Muscle of back (tissue), 11 donors: ENCODE data around the gene DOLPP1. TPM values are rescaled to one million over a fixed set of nuclear protein-coding genes. Genes with fewer than 3 reads are reported as not detected.

Source experiments
- DNase-seq, 3 donors: peaks; one replicate each; pipeline versions ENCODE4 v3.0.0 to v3.0.0-alpha.2; 2013
- polyA plus RNA-seq, 10 donors: library from polyadenylated mRNA; unstranded; fragments of 120-200 nt; gene quantifications; one replicate each; pipeline ENCODE4 v1.2.1, GENCODE V29; 2013; ENCODE audit not compliant: insufficient read length in 10 of 10

DOLPP1 gene
- polyA plus RNA-seq, 10 donors, result 7.6 to 12.9 (median 8.8) TPM

DNA sequence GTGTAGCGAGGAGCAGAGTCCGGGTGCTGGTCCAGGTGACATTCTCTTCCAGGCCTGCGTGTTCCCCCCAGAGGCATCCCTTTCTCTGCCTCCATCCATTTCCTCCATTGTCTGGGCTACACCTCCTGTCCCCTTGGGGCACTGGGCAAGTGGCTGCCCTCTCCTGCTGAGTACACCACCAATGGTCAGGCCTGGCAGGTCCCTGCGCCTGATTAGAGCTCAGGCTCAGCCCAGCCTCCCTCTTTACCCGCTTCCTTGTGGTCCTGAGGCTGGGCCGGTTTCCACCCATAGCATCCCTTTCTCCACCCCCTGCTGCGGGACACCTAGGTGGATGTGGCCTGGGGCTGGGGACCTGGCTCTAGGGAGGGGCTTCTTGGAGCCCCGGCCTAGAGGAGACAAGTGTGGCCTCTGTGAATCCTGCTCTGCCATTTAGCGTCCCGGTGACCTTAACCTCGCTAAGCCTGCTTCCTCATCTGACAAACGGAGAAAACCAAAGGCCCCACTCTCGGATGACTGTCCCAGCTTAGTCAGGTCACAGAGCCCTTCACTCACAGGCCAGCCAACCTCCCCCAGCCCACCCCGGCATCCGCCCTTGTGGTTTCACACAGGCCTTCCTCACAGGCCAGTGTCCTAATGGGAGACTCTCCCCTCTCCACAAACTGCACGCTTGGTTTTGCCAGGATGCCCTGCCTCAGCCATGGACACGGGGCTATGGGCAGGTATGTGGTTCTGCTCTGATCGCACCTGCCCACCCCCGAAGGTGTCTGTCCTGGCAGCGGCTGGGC lies 12.9 kb downstream of the DOLPP1 start:
- DNase-seq, result no peak

DNA sequence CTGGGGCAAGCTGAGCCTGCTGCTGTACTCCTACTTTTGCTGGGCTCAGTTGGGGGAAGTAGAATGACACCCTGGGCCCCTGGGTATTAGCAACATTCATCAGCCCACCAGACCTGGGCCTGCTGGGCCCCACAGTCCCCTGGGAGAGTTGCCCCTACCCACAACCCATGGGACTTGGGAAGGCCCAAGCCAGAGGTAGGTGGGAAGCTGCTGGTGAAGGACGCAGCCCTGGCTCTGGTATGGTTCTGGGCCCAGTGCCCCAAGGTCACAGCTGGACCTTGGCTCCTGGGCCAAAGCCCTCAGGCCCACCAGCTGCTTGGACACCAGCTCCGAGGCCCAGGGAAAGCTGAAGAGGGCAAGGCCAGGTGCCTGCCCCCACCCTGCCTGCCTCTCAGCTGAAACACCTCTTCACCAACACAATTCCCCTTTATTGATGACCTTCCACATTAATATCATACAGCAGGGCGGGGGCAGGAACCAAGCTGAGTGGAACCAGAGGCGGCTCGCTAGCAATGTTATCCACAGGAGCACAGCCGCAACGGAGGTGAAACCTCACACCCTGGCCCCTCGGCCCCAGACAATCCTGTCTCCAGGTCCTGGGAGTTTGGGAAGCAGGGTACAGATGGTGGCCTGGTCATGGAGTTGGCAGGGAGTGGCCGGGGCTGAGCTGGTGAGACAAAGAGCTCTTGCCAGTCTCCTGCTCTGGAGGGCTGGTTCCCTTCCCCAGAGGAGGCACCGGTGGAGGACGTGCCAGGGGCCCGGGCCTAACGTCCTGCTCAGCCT lies 13.7 kb downstream of the DOLPP1 start:
- no peak for DNase-seq

DNA sequence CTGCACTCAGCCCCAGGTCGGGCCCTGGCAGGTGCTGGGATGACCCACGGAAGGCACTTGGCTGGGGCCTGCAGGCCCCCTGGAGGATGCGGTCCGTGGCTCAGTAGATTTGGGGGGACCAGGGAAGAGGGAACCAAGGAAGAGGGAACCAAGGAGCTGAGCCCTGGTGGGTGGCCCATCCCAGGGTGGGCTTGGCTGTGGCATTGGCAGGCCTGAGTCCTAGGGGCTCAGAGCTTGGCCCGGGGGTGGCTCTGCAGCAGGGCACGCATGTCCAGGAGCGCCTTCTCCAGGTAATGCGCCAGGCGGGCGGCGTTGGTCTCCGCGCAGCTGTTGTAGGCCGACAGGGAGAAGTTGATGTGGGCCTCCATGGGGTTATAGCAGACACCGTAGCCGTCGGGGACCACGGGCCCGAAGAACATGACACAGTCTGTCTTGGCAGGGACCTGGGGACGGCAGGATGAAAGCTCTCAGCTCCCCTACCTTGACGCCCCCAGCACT lies 14.3 kb downstream of the DOLPP1 start:
- no peak for DNase-seq

DNA sequence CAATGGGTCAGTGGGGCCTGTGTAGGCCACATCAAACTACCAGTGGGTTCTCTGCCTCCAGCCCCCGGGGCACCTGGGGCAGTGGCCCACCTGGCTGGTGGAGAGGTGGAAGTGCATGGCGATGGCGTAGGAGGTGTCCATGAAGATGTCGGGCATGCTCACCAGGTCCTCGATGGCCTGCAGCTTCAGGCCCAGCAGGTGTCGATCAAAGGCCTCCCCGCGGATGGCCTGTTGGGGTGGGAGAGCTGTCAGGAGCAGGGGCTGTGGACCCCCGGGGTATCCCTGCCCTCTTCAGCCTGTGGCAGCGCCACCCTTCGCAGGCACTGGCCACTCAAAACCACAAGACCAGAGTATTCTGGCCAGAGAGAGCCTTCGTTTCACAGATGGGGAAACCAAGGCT lies 15.0 kb downstream of the DOLPP1 start:
- no peak for DNase-seq

DNA sequence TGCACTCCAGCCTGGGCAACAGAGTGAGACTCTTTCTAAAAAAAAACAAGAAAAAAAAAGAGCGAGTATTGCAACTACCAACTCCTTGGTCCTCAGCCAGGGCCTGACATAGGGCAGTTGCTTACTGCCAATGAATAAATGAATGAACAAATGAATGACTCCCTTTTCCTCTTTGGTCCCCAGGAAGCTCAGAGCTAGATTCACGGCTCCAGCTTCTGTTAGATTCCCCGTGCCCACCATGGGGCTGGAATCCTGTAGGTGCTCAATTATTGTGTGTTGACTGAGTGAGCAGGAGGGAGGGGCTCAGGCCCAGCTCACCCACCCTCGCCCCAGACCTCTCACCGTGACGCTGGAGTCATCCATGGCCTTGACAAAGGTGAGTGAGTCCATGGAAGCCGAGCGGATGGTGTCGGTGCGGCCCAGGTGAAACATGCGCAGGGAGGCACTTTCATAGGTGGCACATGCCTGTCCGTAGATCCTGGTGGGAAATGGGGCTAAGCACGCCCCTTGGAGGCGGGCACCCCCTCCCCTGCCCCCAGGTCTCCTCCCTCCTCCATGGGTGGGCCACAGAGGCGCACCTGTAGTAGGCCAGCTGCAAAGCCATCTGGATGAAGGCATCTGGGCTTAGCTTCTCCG lies 16.9 kb downstream of the DOLPP1 start:
- no peak for DNase-seq

DNA sequence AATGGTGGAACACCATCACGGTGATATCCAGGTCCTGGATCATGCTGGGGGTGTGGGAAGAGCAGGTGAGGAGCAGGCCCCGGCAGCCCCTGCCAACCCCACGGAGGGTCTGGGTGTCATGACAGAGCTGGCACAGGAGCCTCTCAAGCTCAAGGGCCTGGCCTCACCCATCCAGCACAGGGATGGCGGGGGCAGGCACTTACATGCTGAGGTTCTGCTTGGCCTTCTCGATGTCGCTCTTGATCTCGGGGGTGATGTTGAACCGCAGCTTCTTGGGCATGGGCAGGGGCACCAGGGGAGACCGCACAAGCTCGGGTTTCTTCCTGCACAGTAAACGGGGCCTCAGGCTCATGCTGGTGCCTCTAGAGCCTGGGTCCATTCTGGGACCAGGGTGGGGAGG lies 17.4 kb downstream of the DOLPP1 start:
- DNase-seq, result no peak

DNA sequence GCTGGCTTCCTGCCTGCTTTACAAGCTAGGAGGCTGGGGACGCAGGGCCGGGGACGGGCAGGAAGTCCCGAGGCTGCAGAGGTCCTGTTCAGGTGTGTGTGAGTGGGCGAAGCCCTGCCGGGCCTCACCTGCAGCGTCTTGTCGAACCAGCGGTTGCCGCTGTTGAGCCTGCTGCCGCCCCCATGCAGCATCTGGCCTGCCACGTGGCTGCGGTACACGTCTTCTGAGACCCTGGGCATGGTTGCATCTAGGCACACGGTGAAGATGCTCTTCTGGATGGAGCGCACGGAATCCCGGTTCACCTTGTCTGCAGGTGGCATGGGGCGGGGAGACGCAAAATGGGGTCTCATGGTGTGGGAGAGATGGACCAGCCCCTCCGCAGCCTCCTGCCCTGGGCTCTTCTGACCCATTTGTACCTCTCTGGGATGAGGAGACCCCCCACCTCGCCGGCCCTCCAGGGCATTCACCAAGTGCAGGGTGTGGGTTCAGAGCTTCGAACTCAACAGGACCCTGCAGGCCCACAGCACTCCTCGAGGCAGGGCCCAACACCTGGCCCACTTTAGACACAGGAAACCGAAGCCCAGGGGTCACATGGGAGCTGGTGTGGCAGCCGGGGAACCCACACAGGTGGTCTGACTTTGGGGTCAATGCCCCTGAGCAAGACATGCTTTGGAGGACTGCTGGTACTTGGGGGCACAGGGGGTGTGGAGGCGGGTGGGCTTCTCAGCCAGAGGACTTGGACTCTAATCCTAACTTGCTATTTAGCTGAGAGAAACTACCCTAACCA lies 19.7 kb downstream of the DOLPP1 start:
- no peak for DNase-seq

DNA sequence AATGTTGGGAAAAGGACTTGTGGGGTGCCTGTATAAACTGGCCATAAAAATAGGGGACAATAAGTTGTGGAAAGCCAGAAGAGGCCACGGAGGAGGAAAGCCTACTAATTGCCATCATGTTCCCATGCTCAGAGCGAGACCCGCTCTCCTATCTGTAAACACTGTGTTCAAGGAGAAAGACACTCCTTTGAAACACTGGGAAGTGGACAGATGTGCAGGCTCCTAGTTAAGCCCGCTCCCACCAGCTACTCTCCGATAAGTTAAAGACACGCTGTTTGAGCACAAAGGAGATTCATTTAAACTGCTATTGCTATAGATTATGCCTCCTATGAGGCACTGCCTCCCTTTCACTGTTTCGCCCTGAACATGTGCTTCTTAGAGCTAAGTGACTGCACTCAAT lies 20.4 kb downstream of the DOLPP1 start:
- DNase-seq, result no peak

DNA sequence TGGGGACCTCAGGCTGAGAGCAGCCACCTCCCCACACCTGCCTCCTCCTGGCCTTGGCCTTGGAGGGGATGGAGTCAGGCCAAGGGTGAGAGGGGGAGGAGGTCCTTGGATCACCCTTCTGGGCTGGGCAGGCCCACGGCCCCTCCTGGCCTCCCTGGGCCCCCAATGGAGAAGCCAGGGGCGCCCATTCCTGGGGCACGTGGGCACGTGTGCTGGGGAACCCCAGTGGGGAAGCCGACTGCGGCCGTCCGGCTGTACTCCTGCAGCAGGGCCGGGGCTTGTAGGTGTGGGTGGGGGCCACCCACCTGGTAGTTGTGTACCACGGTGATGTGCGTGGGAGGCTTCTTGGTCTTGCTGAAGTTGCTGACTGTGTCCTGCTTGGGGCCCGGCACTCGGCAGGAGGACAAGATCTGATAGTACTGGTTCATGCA lies 21.2 kb downstream of the DOLPP1 start:
- DNase-seq, result no peak

DNA sequence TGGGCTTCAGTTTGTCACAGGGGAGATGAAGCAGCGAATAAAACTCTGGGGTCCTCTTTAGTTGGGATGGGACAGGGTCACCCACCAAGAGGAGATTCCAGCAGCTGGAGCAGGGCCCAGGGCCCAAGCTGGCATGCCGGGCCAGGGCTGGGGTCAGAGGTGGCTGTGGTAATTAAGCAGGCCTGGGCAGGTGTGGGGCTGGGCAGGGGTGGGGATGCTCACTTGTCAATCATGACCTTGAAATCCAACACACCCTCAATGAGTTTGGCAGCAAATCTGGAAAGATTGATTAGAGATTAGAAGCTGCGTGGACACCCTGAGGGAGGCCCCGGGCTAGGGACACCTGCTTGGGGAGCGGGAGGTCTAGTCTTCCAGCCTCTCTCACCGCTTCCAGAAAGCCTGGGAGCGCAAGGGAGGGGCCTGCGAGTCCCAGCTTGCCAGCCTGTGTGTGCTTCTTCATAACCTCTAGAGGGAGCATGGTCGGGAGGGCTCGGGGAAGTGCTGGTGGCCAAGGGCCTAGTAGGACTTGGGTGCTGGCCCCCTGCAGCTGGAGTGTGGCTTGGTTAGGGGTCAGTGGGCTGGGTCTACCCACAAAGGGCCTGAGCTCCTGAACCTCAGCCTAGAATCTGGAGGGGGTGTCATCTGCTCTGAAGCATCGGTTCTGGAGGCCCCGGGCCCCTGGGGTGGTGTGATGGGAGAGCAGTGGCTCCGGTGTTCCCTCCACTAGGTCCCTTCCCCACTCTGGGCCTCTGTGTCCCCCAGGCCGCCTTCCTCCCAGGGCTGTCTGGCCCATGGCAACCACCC lies 22.1 kb downstream of the DOLPP1 start:
- peak; percentile 16 to 32 (median 25) for DNase-seq

DNA sequence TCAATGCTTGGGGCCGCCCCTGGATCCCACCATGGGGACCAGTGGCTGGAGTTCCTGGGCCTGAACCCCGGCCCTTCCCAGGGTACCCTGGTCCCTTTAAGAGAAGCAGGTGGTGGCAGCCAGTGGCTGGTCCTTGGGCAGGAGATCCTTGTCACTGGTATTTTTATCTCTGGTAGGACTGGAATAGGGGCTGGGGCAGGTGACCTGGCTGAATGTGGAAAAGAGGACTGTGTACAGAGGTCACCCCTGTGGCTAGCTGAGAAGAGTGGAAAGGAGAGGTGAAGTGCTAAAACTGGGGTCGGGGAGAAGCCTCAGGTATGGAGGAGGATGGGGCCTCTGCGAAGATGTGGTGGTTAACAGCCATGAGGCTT lies 22.7 kb downstream of the DOLPP1 start:
- DNase-seq, result no peak

DNA sequence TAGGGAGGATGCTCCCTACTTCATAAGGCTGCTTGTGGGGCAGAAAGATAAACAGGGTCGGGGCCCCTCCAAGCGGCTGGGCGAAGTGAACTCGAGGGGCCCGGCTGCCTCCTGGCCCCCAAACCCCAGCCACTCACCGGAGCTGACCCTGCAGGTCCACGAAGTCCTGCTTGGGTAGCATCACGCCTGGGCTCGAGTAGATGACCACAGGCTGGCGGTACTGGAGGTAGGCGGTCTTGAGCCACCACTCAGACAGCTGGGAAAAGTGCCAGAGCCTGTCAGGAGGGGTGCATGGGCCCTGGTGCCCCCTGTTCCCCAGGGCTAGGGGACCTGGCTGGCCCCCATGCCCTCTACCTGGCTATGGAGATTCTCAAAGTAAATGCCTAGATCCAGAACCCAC lies 23.1 kb downstream of the DOLPP1 start:
- DNase-seq, result no peak

DNA sequence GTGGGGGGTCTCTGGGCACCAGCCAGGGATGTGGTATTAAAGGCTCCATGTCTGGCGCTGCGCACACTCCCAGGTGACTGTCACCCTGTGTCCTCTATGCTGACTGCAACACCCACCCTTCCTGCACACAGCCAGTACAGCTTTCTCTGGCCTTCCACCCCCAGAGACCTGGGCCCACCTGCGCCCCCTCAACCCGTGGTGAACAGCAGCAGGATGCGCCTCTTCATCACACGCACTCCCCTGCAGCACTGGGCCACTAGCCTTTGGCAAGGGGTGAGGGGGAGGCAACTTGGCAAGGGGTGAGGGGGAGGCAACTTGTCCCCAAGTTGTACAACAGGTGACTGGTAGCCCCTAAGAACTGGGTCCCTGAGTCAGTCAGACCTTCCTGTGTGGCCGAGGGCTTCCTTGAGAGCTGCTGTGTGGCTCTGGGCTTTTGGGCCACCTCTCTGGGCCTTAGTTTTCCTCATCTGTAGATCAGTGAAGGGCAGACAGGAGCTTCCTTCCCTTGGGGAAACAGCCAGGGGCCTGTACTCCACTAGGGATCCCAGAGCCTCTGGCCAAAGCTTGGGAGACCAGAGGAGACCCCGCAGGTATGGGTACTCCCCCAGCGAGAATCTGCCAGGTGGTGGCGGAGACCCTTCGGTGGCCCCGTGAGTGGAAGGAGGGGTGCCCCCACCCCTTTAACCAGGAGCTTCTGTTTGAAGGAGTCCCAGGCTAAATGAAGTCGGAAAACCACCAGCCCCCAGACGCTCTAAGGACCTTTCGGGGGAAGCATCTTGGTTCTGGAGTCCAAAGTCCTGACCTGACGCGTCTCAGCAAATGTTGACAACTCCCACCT lies 25.2 kb downstream of the DOLPP1 start:
- no peak for DNase-seq

DNA sequence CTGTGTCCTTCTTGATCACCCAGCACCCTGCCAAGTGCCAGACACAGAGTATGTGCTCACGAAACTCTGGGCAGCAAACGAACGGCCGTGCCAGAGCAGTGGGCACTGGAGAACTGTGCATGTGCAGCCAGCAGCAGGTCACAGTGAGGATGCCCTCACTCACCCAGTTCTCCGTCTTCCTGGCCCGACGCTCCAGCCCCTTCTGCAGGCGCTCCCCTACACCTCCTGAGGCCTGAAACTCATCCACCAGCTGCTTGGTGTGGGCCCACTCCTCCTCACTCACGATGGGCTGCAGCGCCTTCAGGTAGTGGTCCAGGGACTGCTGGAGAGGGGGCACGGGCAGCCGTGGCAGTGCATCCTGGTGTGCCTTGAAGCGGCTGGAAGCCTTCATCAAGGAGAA lies 26.7 kb downstream of the DOLPP1 start:
- DNase-seq, result no peak

DNA sequence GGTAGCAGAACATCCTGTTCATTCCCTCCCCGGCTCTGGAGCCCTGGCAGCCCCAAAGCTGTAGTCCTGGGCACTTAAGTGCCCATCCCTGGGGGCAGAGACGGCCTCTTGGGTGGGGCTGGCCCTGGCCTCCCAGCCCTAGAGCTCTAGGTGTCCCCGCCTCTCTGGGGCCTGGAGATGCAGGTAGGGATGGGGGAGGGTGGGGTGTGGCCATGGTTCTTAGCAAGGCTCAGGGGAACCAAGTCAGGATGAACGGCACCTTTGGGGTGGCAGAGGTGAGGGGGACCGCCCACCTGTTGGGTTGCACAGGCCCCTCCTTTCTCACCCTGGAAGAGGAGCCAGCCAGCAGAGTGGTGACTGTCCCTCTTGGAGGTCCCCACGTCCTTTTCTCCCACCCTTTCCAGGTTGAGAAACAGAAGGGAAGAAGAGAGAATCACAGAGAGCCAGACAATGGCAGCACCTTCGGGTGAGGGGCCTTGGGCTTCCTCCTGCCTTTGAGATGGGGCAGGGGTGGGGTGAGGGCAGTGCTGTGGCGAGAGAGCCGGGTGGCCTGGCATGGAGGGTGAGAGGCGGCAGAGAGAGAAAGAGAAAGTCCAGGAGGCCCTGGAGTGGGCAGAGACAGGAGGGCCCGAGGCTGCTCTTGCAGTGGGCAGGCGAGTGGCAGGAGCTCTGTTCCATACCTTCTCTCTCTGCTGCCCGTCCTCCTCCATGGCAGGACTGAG lies 27.3 kb downstream of the DOLPP1 start:
- DNase-seq, result no peak

DNA sequence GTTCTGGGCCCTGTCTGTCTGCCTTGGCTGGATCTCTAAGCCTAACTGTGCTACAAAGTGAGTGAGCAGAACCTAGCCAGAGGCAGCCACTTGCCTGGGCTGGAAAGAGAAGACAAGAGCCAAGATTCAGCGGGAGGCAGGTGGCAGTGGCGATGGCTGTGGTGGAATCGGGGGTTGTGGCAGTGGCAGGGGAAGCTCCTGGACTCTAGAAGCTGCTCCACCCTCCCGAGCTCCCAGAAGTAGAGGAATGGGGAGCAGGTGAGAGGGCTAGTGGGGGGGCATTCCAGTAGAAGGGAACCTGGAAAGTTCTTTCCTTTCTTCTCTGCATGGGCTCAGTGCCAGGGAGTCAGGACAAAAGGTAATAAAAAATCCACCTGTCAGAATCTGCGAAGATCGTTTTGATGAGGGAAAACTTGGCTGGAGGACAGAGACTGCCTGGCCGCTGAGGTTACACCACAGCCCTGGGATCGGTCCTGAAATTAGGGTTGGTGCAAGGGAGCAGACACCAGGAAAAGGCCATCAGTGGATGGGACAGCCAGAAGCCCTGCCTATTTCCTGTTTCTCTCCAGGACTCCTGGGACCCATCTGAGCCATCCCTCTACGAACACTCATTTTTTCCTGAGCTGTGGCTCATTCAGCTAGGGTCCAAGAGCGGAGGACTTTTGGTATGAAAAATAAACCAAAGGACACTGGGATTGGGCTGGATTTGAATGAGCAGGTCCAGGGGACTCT lies 28.1 kb downstream of the DOLPP1 start:
- peak in 1 of 3 donors; percentile 34 for DNase-seq

DNA sequence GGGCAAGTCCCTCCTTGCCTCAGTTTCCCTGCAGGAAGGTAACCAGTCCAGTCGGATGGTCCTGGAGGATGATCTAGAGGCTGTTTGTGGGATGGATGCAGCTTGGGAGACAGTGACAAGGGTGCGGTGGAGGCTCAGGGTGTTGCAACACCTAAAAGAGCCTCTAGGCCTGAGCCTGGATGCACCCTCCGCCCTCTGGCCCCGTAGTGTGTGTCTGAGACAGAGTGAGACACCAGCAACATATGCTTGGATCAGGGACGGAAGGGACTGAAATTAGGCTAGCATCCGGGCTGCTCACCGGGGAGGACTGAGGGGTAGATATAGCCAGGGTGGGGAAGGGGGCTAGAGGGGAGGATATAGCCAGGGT lies 28.6 kb downstream of the DOLPP1 start:
- peak in 1 of 3 donors; percentile 40 for DNase-seq

DNA sequence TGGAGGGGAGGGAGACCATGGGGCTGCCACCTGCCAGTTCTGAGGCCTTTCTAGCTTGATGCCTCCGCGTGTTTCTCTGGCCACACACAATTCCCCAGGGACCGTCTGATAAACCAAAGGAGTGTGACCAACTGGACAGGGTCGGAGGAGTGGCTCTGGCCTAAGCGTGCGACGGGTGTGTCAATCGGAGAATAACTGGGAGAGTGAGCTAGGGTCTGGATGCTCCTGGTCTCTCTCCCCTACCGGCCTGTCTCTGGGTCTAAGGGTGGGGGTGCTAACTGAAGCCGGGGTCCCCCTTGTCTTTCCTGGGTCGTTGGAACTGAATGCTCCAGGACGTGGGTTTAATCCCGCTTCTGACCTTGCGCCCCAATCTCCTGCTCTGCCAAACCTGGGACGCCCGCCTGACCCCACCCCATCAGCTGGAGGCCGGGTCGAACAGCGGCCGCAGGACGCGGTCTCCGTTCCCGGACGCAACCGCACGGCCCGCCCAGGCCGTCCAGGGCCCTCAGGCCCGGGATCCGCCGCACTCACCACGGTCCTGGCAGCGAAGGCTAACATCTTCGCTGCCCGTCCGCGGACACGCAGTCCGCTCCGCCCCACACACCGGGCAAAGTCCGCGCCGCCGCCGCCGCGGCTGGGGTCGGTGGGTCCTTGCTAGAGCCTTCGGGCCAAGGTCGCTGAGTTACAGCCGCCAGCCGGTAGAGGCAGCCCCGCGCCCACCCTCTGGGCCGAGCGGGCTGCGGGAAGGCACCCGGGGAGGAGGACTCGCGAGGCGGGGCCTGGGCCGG lies 29.2 kb downstream of the DOLPP1 start:
- no peak for DNase-seq
